HG02798 (cell line): ENCODE measurements around the gene WNT3A.

ENCODE experiments used
- ATAC-seq: cut with Tn5 transposase; IDR thresholded peaks from one replicate; pipeline ENCODE4 v1.9.1; 2021; ENCODE audit warnings: mild to moderate bottlenecking; ENCODE audit not compliant: unreplicated experiment, poor library complexity

WNT3A gene

GRCh38 chr1:228094432-228095016 is 87.7 kb downstream of the WNT3A start:
- ATAC-seq, result no peak

GRCh38 chr1:228095161-228095560 is 88.4 kb downstream of the WNT3A start:
- ATAC-seq, result no peak

- ATAC-seq, result no peak
Observed at GRCh38 chr1:228095938-228096337, 89.1 kb downstream of the WNT3A start.

GRCh38 chr1:228096416-228097332 is 89.9 kb downstream of the WNT3A start:
- no peak for ATAC-seq

- no peak for ATAC-seq
Observed at GRCh38 chr1:228097333-228098081, 90.7 kb downstream of the WNT3A start.

- ATAC-seq, result no peak
Observed at GRCh38 chr1:228098323-228098931, 91.6 kb downstream of the WNT3A start.

GRCh38 chr1:228099331-228099732 is 92.5 kb downstream of the WNT3A start:
- ATAC-seq, result no peak

GRCh38 chr1:228100822-228101613 is 94.2 kb downstream of the WNT3A start:
- no peak for ATAC-seq

GRCh38 chr1:228101614-228101993 is 94.8 kb downstream of the WNT3A start:
- ATAC-seq, result no peak

- peak; percentile 15 for ATAC-seq
Observed at GRCh38 chr1:228101994-228102790, 95.4 kb downstream of the WNT3A start.

- peak; percentile 86 for ATAC-seq
Observed at GRCh38 chr1:228102791-228103620, 96.2 kb downstream of the WNT3A start, which contains the start of gene C1orf35. C1orf35 (minus strand) TSS chr1:228103325; CDS start chr1:228103227, 98 bp downstream.

GRCh38 chr1:228104526-228105269 is 97.9 kb downstream of the WNT3A start:
- no peak for ATAC-seq

GRCh38 chr1:228105270-228105995 is 98.6 kb downstream of the WNT3A start:
- no peak for ATAC-seq

GRCh38 chr1:228105996-228106799 is 99.4 kb downstream of the WNT3A start:
- no peak for ATAC-seq

- no peak for ATAC-seq
Observed at GRCh38 chr1:228106800-228107054, 99.9 kb downstream of the WNT3A start.

GRCh38 chr1:228107636-228108035 is 100.8 kb downstream of the WNT3A start:
- ATAC-seq, result no peak
